ENCODE measurements around the gene IQCE. TPM values are rescaled to one million over a fixed set of nuclear protein-coding genes. Genes with fewer than 3 reads are reported as not detected.

Gene IQCE
- polyA plus RNA-seq, 3 donors = 1.8 to 8.4 (median 3.0) TPM

DNA sequence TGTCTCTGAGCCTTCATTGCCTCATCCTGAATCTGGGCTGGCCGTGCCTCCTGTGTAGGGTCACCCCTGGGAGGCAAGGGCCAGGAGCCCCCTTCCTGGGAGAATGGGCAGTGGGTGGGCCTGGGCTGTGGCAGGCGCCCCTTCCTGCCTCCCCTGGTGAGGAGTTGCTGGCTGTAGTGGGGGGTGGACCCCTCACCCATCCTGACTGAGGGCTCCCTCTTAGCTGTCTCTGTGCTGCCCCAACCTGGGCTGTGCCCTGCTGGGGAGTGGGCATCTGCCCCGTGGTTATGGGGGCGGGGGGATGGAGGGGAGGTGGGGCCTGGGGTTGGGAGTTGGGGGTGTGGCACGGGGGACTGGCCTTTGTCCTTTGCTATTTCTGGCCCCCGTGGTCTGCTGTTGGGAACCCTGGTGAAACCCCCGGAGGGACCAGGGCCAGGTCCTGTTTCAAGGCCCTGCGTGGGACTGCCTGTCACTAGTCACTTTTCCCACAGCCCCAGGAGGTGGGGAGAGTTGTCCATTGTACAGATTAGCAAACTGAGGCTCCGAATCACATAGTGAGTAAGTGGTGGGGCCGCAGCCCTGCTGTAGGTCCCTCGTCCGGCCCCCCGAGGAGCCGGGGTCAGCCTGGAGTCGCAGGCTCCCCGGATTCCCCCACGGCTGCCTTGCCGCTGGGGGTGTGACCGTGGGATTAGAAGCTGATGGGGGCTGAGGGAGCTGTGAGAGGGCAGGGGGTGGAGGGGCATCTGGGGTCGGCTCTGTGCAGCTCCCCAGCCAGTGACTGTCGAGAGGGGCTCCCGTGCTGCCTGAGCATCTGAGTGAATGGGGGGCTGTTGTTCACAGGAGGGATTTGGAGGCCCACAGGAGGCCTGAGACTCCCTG, 75.7 kb downstream of the IQCE start:
- peak overlapping the region; percentile 94 to 98 (median 98) for H3K27ac Mint-ChIP-seq

GRCh38 chr7:2635148-2635668, 76.4 kb downstream of the IQCE start:
- H3K9me3 ChIP-seq (replicated peaks in 1 of 2; ENCODE audit: control insufficient read depth in 1 of 2, insufficient read depth in 1 of 2, low read length in 2 of 2) = no peaks in the 10 kb centered on the region
- no peak overlapping the region for H3K9ac ChIP-seq (ENCODE audit: insufficient read depth, low read length, poor library complexity, severe bottlenecking)
- peaks cover 83% of the 10 kb centered on the region for H3K79me2 ChIP-seq (ENCODE audit: insufficient read depth, low read length)
- H4K20me1 ChIP-seq (ENCODE audit: insufficient read depth, low read length) = peaks cover 50% of the 10 kb centered on the region
- H2AFZ ChIP-seq (ENCODE audit: insufficient read depth, low read depth, low read length, poor library complexity, severe bottlenecking) = no peak overlapping the region
- H3K27ac Mint-ChIP-seq = peak overlapping the region in 6 of 7 donors; percentile 31 to 96 (median 86)
- peaks cover 0 to 5% (median 0%) of the 10 kb centered on the region in 7 donors for H3K9me3 Mint-ChIP-seq
- intact Hi-C loops (cut with micrococcal nuclease) = no loop called here
- H3K27me3 ChIP-seq (ENCODE audit: control insufficient read depth in 2 of 2, insufficient read depth in 2 of 2, low read length in 2 of 2) = no peaks in the 10 kb centered on the region
- peak overlapping the region; percentile 30 to 56 for H3K4me3 Mint-ChIP-seq
- peaks cover 26 to 34% of the 10 kb centered on the region in 2 donors for H3K36me3 Mint-ChIP-seq
- peaks cover 73 to 76% of the 10 kb centered on the region in 2 donors for H3K4me1 ChIP-seq (ENCODE audit: control insufficient read depth in 1 of 2, insufficient read depth in 2 of 2, low read length in 2 of 2)
- H3K36me3 ChIP-seq (replicated peaks in 1 of 2; ENCODE audit: control insufficient read depth in 1 of 2, insufficient read depth in 2 of 2, low read length in 2 of 2) = peaks cover 3 to 11% of the 10 kb centered on the region in 2 donors
- peak overlapping the region; percentile 91 for H3K4me2 ChIP-seq (replicated peaks; ENCODE audit: extremely low read depth, low read length, poor library complexity, severe bottlenecking)
- peaks cover 50% of the 10 kb centered on the region for H3K4me1 Mint-ChIP-seq
- WGBS (ENCODE audit: insufficient coverage) = 97% methylated on average over 15 of the region's 15 CpGs
- peak overlapping the region in 1 of 3 experiments; percentile 96 for H3K4me3 ChIP-seq (replicated peaks in 1 of 3; ENCODE audit: low read depth in 2 of 3, low read length in 3 of 3)
- DNase-seq = no peak
- no peak overlapping the region for H3K27ac ChIP-seq (ENCODE audit: low read depth in 1 of 2, low read length in 2 of 2)
- TF ChIP-seq, protein P1, sequence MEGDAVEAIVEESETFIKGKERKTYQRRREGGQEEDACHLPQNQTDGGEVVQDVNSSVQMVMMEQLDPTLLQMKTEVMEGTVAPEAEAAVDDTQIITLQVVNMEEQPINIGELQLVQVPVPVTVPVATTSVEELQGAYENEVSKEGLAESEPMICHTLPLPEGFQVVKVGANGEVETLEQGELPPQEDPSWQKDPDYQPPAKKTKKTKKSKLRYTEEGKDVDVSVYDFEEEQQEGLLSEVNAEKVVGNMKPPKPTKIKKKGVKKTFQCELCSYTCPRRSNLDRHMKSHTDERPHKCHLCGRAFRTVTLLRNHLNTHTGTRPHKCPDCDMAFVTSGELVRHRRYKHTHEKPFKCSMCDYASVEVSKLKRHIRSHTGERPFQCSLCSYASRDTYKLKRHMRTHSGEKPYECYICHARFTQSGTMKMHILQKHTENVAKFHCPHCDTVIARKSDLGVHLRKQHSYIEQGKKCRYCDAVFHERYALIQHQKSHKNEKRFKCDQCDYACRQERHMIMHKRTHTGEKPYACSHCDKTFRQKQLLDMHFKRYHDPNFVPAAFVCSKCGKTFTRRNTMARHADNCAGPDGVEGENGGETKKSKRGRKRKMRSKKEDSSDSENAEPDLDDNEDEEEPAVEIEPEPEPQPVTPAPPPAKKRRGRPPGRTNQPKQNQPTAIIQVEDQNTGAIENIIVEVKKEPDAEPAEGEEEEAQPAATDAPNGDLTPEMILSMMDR (IDR thresholded peaks at IDR 0.05) = no peak
- H3K27me3 Mint-ChIP-seq (ENCODE audit: low read depth in 3 of 3) = peaks cover 0 to 4% (median 0%) of the 10 kb centered on the region in 3 donors

More for the DNA sequence above, 75.7 kb downstream of the IQCE start:
- TF ChIP-seq, protein P1 (IDR thresholded peaks at IDR 0.05) = no peak
- Histone ChIP-seq H2AFZ (ENCODE audit: insufficient read depth, low read depth, low read length, poor library complexity, severe bottlenecking) (no peak overlapping the region), H3K9ac (ENCODE audit: insufficient read depth, low read length, poor library complexity, severe bottlenecking) (peak overlapping the region; percentile 92), H3K9me3 (replicated peaks in 1 of 2; ENCODE audit: control insufficient read depth in 1 of 2, insufficient read depth in 1 of 2, low read length in 2 of 2) (no peaks in the 10 kb centered on the region), H3K27ac (ENCODE audit: low read depth in 1 of 2, low read length in 2 of 2) (peak overlapping the region; percentile 89 to 96), H3K79me2 (ENCODE audit: insufficient read depth, low read length) (peaks cover 76% of the 10 kb centered on the region), H3K27me3 (ENCODE audit: control insufficient read depth in 2 of 2, insufficient read depth in 2 of 2, low read length in 2 of 2) (no peaks in the 10 kb centered on the region), H3K4me2 (replicated peaks; ENCODE audit: extremely low read depth, low read length, poor library complexity, severe bottlenecking) (peak overlapping the region; percentile 91), H4K20me1 (ENCODE audit: insufficient read depth, low read length) (peaks cover 49% of the 10 kb centered on the region), H3K36me3 (replicated peaks in 1 of 2; ENCODE audit: control insufficient read depth in 1 of 2, insufficient read depth in 2 of 2, low read length in 2 of 2) (peaks cover 0 to 9% of the 10 kb centered on the region in 2 donors), H3K4me1 (ENCODE audit: control insufficient read depth in 1 of 2, insufficient read depth in 2 of 2, low read length in 2 of 2) (peaks cover 66 to 69% of the 10 kb centered on the region in 2 donors), H3K4me3 (replicated peaks in 1 of 3; ENCODE audit: low read depth in 2 of 3, low read length in 3 of 3) (peak overlapping the region in 2 of 3 experiments; percentile 91 to 96)
- intact Hi-C loops (cut with micrococcal nuclease) = loop anchor here (5.0 kb wide), 2 partner anchors 77 to 112 kb away; partner anchors contain the start of genes BRAT1 (in 1 of the 2) and IQCE (in 1 of the 2)
- Mint-ChIP-seq H3K36me3 (peaks cover 23 to 28% of the 10 kb centered on the region in 2 donors), H3K4me3 (peak overlapping the region; percentile 97), H3K9me3 (peaks cover 0 to 5% (median 0%) of the 10 kb centered on the region in 7 donors), H3K27me3 (ENCODE audit: low read depth in 3 of 3) (peaks cover 0 to 4% (median 0%) of the 10 kb centered on the region in 3 donors), H3K4me1 (peaks cover 46% of the 10 kb centered on the region)
- DNase-seq = no peak
- WGBS (ENCODE audit: insufficient coverage) = 95% methylated on average over 16 of the region's 22 CpGs

Measured in CD14-positive monocyte (primary cell).